ENCODE measurements around the gene FBXL4.

Gene FBXL4

GRCh38 chr6:98937351-98937750 lies 10.4 kb downstream of the FBXL4 start:
- H3K4me1 ChIP-seq (ENCODE audit: insufficient read depth, low read length, poor library complexity, severe bottlenecking): no peaks in the 10 kb centered on the region
- H3K9ac ChIP-seq (ENCODE audit: low read depth, low read length, poor library complexity, severe bottlenecking): no peak overlapping the region
- no peaks in the 10 kb centered on the region for H3K36me3 ChIP-seq (ENCODE audit: insufficient read depth, low read length)
- no peaks in the 10 kb centered on the region for H3K27me3 ChIP-seq (ENCODE audit: insufficient read depth, low read length, poor library complexity, severe bottlenecking)
- no peaks in the 10 kb centered on the region for H3F3A ChIP-seq (ENCODE audit: low read depth)
- TF ChIP-seq CTCF (conservative IDR thresholded peaks at IDR 0.05; ENCODE audit: low read length) (no peak), EZH2phosphoT487 (IDR thresholded peaks at IDR 0.05; ENCODE audit: borderline replicate concordance) (no peak)
- H3K4me2 ChIP-seq (ENCODE audit: low read depth, low read length, poor library complexity, severe bottlenecking): no peak overlapping the region
- H4K20me1 ChIP-seq (ENCODE audit: insufficient read depth, low read length, poor library complexity, severe bottlenecking): no peaks in the 10 kb centered on the region
- 0 out of 2 replicates have a peak, but pooled peaks cover 4% of the 10 kb centered on the region for H3K9me3 ChIP-seq (ENCODE audit: insufficient read depth, low read depth, low read length)
- no peak overlapping the region for H2AFZ ChIP-seq (ENCODE audit: low read length)
- no peak overlapping the region for H3K4me3 ChIP-seq (ENCODE audit: low read length, poor library complexity, severe bottlenecking)
- H3K79me2 ChIP-seq (ENCODE audit: insufficient read depth, low read length): peaks cover 16% of the 10 kb centered on the region; the same call in 1 of the 2 replicates
- no peaks in the 10 kb centered on the region for H3K9me2 ChIP-seq (replicated peaks; ENCODE audit: low read depth, low read length)

GRCh38 chr6:98932381-98932780 lies 15.4 kb downstream of the FBXL4 start:
- no peaks in the 10 kb centered on the region for H3K9me2 ChIP-seq (replicated peaks; ENCODE audit: low read depth, low read length)

GRCh38 chr6:98931696-98932095 lies 16.1 kb downstream of the FBXL4 start:
- Histone ChIP-seq H3K27me3 (ENCODE audit: insufficient read depth, low read length, poor library complexity, severe bottlenecking) (no peaks in the 10 kb centered on the region), H3K79me2 (ENCODE audit: insufficient read depth, low read length) (peaks cover 3% of the 10 kb centered on the region; the same call in 1 of the 2 replicates), H3K4me1 (ENCODE audit: insufficient read depth, low read length, poor library complexity, severe bottlenecking) (no peaks in the 10 kb centered on the region), H3K4me3 (ENCODE audit: low read length, poor library complexity, severe bottlenecking) (no peak overlapping the region), H3K9me3 (ENCODE audit: insufficient read depth, low read depth, low read length) (no peaks in the 10 kb centered on the region), H3K4me2 (ENCODE audit: low read depth, low read length, poor library complexity, severe bottlenecking) (no peak overlapping the region), H3K9me2 (replicated peaks; ENCODE audit: low read depth, low read length) (no peaks in the 10 kb centered on the region), H3K9ac (ENCODE audit: low read depth, low read length, poor library complexity, severe bottlenecking) (no peak overlapping the region), H4K20me1 (ENCODE audit: insufficient read depth, low read length, poor library complexity, severe bottlenecking) (no peaks in the 10 kb centered on the region), H3F3A (ENCODE audit: low read depth) (no peaks in the 10 kb centered on the region), H2AFZ (ENCODE audit: low read length) (no peak overlapping the region), H3K36me3 (ENCODE audit: insufficient read depth, low read length) (peaks cover 2% of the 10 kb centered on the region; the same call in 1 of the 2 replicates)
- TF ChIP-seq CTCF (conservative IDR thresholded peaks at IDR 0.05; ENCODE audit: low read length) (no peak), EZH2phosphoT487 (IDR thresholded peaks at IDR 0.05; ENCODE audit: borderline replicate concordance) (no peak)

More at GRCh38 chr6:98932381-98932780, 15.4 kb downstream of the FBXL4 start:
- no peaks in the 10 kb centered on the region for H3K4me1 ChIP-seq (ENCODE audit: insufficient read depth, low read length, poor library complexity, severe bottlenecking)
- no peaks in the 10 kb centered on the region for H3K27me3 ChIP-seq (ENCODE audit: insufficient read depth, low read length, poor library complexity, severe bottlenecking)
- no peaks in the 10 kb centered on the region for H3K36me3 ChIP-seq (ENCODE audit: insufficient read depth, low read length)
- no peak overlapping the region for H3K4me2 ChIP-seq (ENCODE audit: low read depth, low read length, poor library complexity, severe bottlenecking)
- H3K4me3 ChIP-seq (ENCODE audit: low read length, poor library complexity, severe bottlenecking): no peak overlapping the region
- H4K20me1 ChIP-seq (ENCODE audit: insufficient read depth, low read length, poor library complexity, severe bottlenecking): no peaks in the 10 kb centered on the region
- H3F3A ChIP-seq (ENCODE audit: low read depth): no peaks in the 10 kb centered on the region
- no peak overlapping the region for H2AFZ ChIP-seq (ENCODE audit: low read length)
- no peak overlapping the region for H3K9ac ChIP-seq (ENCODE audit: low read depth, low read length, poor library complexity, severe bottlenecking)
- H3K79me2 ChIP-seq (ENCODE audit: insufficient read depth, low read length): peaks cover 3% of the 10 kb centered on the region; the same call in 1 of the 2 replicates
- no peak for TF ChIP-seq EZH2phosphoT487 (IDR thresholded peaks at IDR 0.05; ENCODE audit: borderline replicate concordance)
- no peak for TF ChIP-seq CTCF (conservative IDR thresholded peaks at IDR 0.05; ENCODE audit: low read length)
- H3K9me3 ChIP-seq (ENCODE audit: insufficient read depth, low read depth, low read length): no peaks in the 10 kb centered on the region
